ENCODE data around the gene ABCC1. TPM values are rescaled to one million over a fixed set of nuclear protein-coding genes. Genes with fewer than 3 reads are reported as not detected.

The ABCC1 gene
- total and polyA plus RNA-seq, 4 donors: 12.4 to 41.5 (median 31.3) TPM

GRCh38 chr16:16059160-16059559, 109.7 kb downstream of the ABCC1 start:
- DNase-seq (no peak), ATAC-seq (ENCODE audit: insufficient read depth, low FRiP score) (no peak)
- TF ChIP-seq CTCF (IDR thresholded peaks at IDR 0.05; ENCODE audit: control extremely low read depth, extremely low read depth): no peak
- 97 to 98% methylated on average over 8 of the region's 8 CpGs for WGBS, 2 donors
- peaks cover 0 to 33% (median 3%) of the 10 kb centered on the region in 4 donors for H3K36me3 ChIP-seq (ENCODE audit: control insufficient read depth in 4 of 4, insufficient read depth in 4 of 4, low read length in 4 of 4)
- no peaks in the 10 kb centered on the region for H3K27me3 ChIP-seq (ENCODE audit: control insufficient read depth in 3 of 3, insufficient read depth in 3 of 3, low read length in 2 of 3)
- no peak overlapping the region for H3K27ac ChIP-seq (ENCODE audit: low read depth in 1 of 2, low read length in 1 of 2)
- H3K4me3 ChIP-seq: no peak overlapping the region
- H3K4me1 ChIP-seq (ENCODE audit: control insufficient read depth in 5 of 5, insufficient read depth in 5 of 5, low read length in 5 of 5): peaks cover 0 to 2% (median 0%) of the 10 kb centered on the region in 5 donors
- no peaks in the 10 kb centered on the region for H3K9me3 ChIP-seq (ENCODE audit: control insufficient read depth in 4 of 4, insufficient read depth in 3 of 4, low read length in 3 of 4)
- H3K9ac ChIP-seq (ENCODE audit: insufficient read depth in 1 of 2, low read length in 2 of 2): no peak overlapping the region

GRCh38 chr16:16059895-16060590, 110.6 kb downstream of the ABCC1 start:
- H3K4me1 ChIP-seq (ENCODE audit: control insufficient read depth in 5 of 5, insufficient read depth in 5 of 5, low read length in 5 of 5): peaks cover 0 to 2% (median 0%) of the 10 kb centered on the region in 5 donors
- WGBS, 2 donors: 90 to 96% methylated on average over 11 of the region's 11 CpGs
- H3K27ac ChIP-seq (ENCODE audit: low read depth in 1 of 2, low read length in 1 of 2): no peak overlapping the region
- H3K27me3 ChIP-seq (ENCODE audit: control insufficient read depth in 3 of 3, insufficient read depth in 3 of 3, low read length in 2 of 3): no peaks in the 10 kb centered on the region
- no peaks in the 10 kb centered on the region for H3K9me3 ChIP-seq (ENCODE audit: control insufficient read depth in 4 of 4, insufficient read depth in 3 of 4, low read length in 3 of 4)
- H3K9ac ChIP-seq (ENCODE audit: insufficient read depth in 1 of 2, low read length in 2 of 2): no peak overlapping the region
- TF ChIP-seq CTCF (IDR thresholded peaks at IDR 0.05; ENCODE audit: control extremely low read depth, extremely low read depth): no peak
- ATAC-seq (ENCODE audit: insufficient read depth, low FRiP score) (no peak), DNase-seq (no peak)
- H3K36me3 ChIP-seq (ENCODE audit: control insufficient read depth in 4 of 4, insufficient read depth in 4 of 4, low read length in 4 of 4): peaks cover 0 to 29% (median 3%) of the 10 kb centered on the region in 4 donors
- no peak overlapping the region for H3K4me3 ChIP-seq

GRCh38 chr16:16062023-16062937, 112.9 kb downstream of the ABCC1 start:
- H3K27me3 ChIP-seq (ENCODE audit: control insufficient read depth in 3 of 3, insufficient read depth in 3 of 3, low read length in 2 of 3): no peaks in the 10 kb centered on the region
- 39 to 65% methylated on average over 16 of the region's 16 CpGs for WGBS, 2 donors
- peaks cover 0 to 4% (median 0%) of the 10 kb centered on the region in 5 donors for H3K4me1 ChIP-seq (ENCODE audit: control insufficient read depth in 5 of 5, insufficient read depth in 5 of 5, low read length in 5 of 5)
- no peak overlapping the region for H3K4me3 ChIP-seq
- H3K9ac ChIP-seq (ENCODE audit: insufficient read depth in 1 of 2, low read length in 2 of 2): no peak overlapping the region
- H3K36me3 ChIP-seq (ENCODE audit: control insufficient read depth in 4 of 4, insufficient read depth in 4 of 4, low read length in 4 of 4): peaks cover 0 to 30% (median 0%) of the 10 kb centered on the region in 4 donors
- peak overlapping the region in 1 of 2 donors; percentile 52 for H3K27ac ChIP-seq (ENCODE audit: low read depth in 1 of 2, low read length in 1 of 2)
- no peak for TF ChIP-seq CTCF (IDR thresholded peaks at IDR 0.05; ENCODE audit: control extremely low read depth, extremely low read depth)
- H3K9me3 ChIP-seq (ENCODE audit: control insufficient read depth in 4 of 4, insufficient read depth in 3 of 4, low read length in 3 of 4): no peaks in the 10 kb centered on the region
- ATAC-seq (ENCODE audit: insufficient read depth, low FRiP score) (no peak), DNase-seq (peak in 2 of 3 donors; percentile 19 to 25)

Measured in lung (tissue), 12 donors.